ENCODE results near the gene GPC1. TPM values are rescaled to one million over a fixed set of nuclear protein-coding genes. Genes with fewer than 3 reads are reported as not detected.
A peak's percentile ranks its signal among the peaks of the same experiment; 100 is the strongest.

The GPC1 gene
- polyA plus RNA-seq, 6 donors from 2014 or later: 0.12 to 0.47 (median 0.36) TPM; not detected in 1

DNA sequence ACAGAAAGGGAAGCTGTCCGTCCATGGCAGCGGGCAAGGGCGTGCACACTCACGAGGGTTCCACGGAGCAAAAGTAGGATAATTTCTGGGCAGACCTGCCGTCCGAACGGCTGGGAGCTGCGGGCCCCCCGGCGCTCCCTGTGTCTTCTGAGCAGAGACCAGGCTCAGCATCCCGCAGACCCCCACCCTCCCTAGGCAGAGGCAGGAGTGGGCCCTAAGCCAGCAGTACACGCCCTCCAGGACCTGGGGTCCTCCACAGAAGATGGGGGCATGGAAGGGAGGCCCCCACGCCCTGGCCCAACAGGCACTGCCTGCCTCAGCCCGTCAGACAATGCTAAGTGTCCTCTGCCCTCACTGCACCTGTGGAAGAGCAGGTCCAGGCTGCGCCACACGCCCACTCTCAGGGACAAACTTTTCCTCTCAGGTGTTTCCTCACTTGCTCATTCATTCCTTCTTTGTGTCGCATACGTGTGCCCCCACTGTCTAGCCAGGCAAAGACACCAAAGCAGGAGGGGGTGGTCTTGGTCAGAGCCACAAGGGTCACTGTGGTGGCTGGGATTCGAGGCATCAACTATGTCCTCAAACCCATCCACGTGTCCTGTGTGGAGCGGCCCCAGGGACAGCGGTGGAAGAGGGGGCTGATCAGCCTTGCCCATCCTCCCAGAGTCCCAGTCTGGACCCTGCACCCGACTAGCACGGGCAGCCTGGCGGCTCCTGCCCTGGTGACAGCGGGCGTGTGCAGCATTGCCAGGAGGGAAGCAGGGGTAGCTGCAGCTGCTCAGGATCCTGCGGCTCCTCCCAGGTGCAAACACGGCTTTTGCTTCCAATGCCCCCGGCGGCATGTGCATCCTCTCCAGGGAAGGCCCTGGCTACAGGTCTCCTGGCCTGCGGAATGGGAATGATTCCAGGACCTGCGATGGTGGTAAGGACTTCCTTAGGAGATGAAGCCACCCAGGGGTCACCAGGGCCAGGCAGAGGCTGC is 2.4 kb upstream of the GPC1 start:
- Mint-ChIP-seq H3K36me3 (no peaks in the 10 kb centered on the region), H3K27me3 (peaks cover 12 to 36% (median 35%) of the 10 kb centered on the region in 3 donors), H3K9me3 (no peaks in the 10 kb centered on the region), H3K4me1 (peaks cover 5 to 15% (median 15%) of the 10 kb centered on the region in 3 donors), H3K27ac (peak overlapping the region in 1 of 6 donors; percentile 76), H3K4me3 (peak overlapping the region in 7 of 8 donors; percentile 37 to 89 (median 71))
- no peak for ATAC-seq (ENCODE audit: low read depth in 2 of 2)
- DNase-seq: no peak

DNA sequence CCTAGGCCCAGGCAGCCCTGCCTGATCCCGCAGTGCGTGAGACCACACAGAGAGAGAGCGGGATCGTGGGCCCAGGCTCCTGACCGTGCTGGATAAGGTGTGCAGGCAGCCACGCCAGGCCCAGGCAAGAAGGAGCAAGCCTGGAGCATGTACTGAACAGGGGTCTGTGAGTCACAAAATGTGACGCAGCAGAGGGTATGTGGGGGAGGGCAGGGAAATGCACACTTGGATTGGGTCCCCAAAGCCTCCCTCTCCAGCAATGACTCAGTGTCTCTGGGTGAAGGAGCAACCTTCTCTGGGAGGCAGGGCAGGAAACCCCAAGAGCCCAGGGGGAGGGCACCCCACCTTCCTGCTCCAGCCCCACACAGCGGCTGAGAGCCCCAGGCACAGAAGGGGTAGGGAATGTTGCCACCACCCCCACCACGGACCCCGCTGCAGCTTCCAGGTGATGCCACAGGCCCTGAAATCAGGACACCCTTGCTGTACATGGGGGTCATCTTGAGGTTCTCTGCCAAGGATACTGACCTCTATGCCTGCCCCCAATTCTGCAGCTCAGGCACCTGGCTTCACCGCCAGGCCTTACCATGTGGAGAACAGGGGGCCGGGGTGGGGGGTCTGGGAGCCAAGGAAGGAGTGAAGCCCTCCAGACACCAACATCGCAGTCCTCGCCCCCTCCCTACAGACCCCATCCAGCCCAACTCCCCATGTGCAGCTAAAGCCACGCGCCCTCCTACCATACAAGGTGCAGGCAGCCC is 1.3 kb upstream of the GPC1 start:
- Mint-ChIP-seq H3K27ac (peak overlapping the region in 4 of 6 donors; percentile 36 to 95 (median 78)), H3K36me3 (no peaks in the 10 kb centered on the region), H3K4me1 (peaks cover 8 to 20% (median 17%) of the 10 kb centered on the region in 3 donors), H3K9me3 (no peaks in the 10 kb centered on the region), H3K27me3 (peaks cover 3 to 47% (median 44%) of the 10 kb centered on the region in 3 donors), H3K4me3 (peak overlapping the region; percentile 81 to 94 (median 88))
- DNase-seq: no peak
- no peak for ATAC-seq (ENCODE audit: low read depth in 2 of 2)

DNA sequence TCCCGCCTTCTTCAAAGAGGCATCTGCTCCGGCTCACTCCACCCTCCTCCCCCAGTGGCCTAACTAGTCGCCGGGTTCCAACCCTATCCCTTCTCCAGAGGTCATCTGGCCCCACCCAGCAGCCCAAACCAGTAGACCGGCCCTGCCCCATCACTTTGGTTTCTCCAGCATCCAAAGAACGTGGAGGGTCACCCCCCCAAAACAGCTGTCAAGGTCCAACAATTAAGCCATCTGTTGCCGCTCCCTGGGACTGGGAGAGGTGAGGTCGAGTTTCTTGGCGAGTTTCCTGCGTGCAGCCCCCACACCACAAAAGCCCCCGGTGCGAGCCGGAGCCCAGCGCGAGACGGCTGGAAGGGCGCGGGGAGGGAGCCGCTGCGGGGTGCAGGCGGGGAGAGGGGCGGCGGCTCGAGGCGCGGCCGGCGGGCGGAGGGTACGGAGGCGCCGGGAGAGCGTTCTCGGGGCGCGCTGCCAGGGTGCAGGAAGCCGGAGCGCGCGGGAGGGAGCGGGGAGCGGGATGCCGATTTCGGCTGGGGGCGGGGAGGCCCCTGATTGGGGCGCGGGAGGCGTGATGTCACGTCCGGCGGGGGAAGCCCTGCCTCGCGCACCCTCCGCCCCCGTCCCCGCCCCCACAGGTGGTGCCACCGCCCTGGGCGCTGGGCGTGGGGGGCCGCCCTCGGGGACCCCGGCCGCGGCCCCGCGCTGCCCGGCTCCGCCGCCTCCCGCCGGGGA is 571 bp upstream of the GPC1 start:
- peak overlapping the region; percentile 81 to 94 (median 88) for H3K4me3 Mint-ChIP-seq
- H3K27ac Mint-ChIP-seq: peak overlapping the region in 5 of 6 donors; percentile 36 to 95 (median 74)
- peak; percentile 83 for DNase-seq
- peak; percentile 85 to 86 for ATAC-seq (ENCODE audit: low read depth in 2 of 2)
- H3K4me1 Mint-ChIP-seq: peaks cover 8 to 20% (median 17%) of the 10 kb centered on the region in 3 donors
- no peaks in the 10 kb centered on the region for H3K36me3 Mint-ChIP-seq
- no peaks in the 10 kb centered on the region for H3K9me3 Mint-ChIP-seq
- peaks cover 3 to 47% (median 44%) of the 10 kb centered on the region in 3 donors for H3K27me3 Mint-ChIP-seq

DNA sequence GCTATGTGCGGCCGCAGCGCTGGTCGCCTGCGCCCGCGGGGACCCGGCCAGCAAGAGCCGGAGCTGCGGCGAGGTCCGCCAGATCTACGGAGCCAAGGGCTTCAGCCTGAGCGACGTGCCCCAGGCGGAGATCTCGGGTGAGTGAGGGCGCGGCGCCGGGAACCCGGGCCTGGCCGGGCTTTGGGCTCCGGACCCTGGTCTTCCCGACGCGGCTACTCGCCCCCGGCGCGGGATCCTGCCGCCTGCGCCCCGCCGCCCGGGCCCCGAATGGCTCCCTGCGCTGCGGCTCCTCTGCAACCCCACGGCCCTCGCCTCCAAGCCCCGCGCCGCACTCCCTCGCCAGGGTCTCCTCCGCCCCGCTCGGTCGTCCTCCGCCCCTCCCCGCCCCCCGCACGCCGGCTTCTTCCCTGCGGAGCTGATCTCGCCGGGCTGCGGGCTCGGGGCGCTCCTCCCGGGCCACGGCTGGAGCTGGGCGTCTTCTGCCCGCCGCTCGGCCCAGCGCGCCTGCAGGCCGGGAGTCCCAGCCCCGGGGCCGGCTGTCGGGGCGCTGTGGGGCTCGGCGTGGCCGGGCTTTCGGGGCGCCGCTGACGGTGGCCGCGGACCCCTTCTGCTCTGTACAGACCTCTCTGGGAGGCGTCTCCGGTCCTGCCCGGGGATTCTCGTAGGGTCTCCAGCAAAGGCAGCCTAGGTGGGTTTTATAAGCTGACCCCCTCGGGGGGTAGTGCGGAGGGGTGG is 652 bp downstream of the GPC1 start:
- no peak for DNase-seq
- Mint-ChIP-seq H3K36me3 (no peaks in the 10 kb centered on the region), H3K27me3 (peaks cover 3 to 52% (median 44%) of the 10 kb centered on the region in 3 donors), H3K27ac (no peak overlapping the region), H3K9me3 (no peaks in the 10 kb centered on the region), H3K4me3 (peak overlapping the region; percentile 51 to 86 (median 73)), H3K4me1 (peaks cover 8 to 20% (median 17%) of the 10 kb centered on the region in 3 donors)
- peak; percentile 1 to 3 for ATAC-seq (ENCODE audit: low read depth in 2 of 2)

DNA sequence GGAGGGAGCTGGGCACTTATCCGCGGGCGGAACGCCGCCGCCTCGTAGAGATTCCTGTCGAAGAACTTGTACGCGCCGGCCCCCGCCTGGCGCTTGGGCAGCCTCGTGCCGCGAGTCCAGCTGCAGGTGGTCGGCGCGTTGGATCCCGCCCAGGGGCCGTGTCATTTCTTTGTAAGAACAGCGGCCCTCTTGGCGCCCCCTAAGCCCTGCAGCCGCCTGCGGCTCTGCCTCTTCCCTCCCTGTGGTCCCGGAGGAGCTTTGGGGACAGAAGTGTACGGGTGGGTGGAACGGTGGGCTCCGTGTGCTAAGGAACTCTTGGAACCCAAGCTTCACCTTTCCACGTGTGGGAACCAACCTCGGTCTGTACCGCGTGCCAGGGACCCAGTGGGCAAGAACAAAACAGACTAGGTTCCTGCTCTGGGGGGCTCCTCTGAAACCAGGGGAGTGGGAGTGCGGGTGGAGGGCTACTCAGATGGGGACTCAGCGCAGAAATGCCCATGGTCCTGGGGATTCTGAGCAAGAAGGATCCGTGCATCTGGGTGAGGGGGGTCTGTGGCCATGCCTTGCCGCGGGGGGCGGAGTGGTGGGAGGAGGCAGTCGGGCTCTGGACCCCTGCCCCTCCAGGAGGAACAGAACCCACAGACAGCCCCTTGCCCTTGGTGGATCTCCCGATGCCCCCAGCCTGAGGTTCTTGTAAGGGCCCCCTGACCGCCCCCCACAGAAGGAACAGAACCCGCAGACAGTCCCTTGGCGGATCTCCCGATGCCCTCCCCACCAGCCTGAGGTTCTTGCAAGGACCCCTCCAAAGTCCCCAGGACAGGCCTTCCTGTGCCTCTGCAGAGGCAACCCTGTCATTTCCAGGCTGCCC is 1.5 kb downstream of the GPC1 start:
- H3K9me3 Mint-ChIP-seq: no peaks in the 10 kb centered on the region
- peaks cover 8 to 20% (median 17%) of the 10 kb centered on the region in 3 donors for H3K4me1 Mint-ChIP-seq

DNA sequence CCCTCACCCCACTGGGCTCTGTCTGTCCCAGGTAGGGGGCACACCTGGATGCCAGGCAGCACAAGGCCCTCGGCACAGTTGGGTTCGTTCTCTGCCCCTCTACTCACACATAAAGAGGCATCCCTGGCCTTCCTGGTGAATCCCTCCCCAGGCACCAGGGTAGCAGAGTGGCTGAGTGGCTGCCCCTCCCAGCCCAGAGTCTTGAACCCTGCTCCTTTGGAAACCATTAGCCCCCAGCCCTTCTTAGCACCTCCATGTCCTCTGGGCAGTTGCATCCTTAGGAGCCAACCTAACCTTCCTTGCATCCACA is 2.0 kb downstream of the GPC1 start:
- ATAC-seq (ENCODE audit: low read depth in 2 of 2): no peak
- peak overlapping the region in 5 of 8 donors; percentile 19 to 77 (median 59) for H3K4me3 Mint-ChIP-seq
- H3K36me3 Mint-ChIP-seq: no peaks in the 10 kb centered on the region
- DNase-seq: no peak
- peaks cover 8 to 20% (median 17%) of the 10 kb centered on the region in 3 donors for H3K4me1 Mint-ChIP-seq
- H3K9me3 Mint-ChIP-seq: no peaks in the 10 kb centered on the region
- peaks cover 1 to 45% (median 37%) of the 10 kb centered on the region in 3 donors for H3K27me3 Mint-ChIP-seq
- H3K27ac Mint-ChIP-seq: peak overlapping the region in 1 of 6 donors; percentile 90

More for the DNA sequence above, 1.5 kb downstream of the GPC1 start:
- Mint-ChIP-seq H3K36me3 (no peaks in the 10 kb centered on the region), H3K4me3 (peak overlapping the region; percentile 51 to 86 (median 73)), H3K27ac (no peak overlapping the region), H3K27me3 (peaks cover 3 to 51% (median 42%) of the 10 kb centered on the region in 3 donors)
- ATAC-seq (ENCODE audit: low read depth in 2 of 2) (no peak), DNase-seq (no peak)

DNA sequence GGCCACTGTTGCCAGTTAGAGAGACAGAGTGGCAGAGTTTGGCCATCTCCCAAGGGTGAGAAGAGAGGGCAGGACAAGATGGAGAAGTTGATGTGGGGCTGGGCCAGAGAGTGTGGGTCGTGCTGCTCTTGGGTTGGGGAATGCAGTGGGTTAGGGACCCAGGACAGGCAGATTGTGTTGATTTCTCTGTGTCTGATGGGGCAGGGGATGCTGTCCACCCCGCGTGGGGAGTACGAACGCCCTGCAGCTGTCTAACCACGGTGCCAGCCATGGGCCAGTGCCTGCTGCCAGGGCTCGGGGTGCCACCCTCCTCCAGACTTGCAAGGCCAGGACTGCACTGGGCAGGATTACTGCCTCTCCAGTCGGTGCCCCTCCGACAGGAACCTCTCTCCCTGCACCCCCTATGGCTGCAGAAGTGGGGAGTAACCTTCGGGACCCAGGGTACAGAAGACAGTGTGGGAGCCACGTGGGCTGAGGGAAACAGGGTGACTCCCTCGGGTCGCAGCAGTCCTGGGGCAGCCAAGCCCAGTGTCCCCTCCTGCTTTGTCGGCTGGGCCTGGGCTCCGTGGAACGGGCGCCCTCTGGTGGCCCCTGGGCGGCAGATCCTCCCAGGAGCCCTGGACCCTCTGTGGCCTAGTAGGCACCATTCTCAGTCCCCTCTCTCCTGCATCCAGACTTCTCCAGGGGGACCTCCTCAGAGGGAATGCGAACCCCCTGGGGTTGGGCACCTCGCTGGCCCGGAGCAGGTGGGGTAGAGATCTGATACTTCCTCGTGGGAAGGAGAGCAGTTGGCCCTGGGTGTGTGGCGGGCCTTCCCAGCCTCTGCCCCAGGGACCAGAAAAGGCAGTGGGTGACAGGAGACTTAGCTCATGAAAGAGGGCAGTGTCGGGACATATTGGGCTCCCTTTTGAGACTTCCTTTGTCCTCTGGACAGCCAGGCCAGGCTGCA is 2.7 kb downstream of the GPC1 start:
- H3K4me3 Mint-ChIP-seq: peak overlapping the region in 5 of 8 donors; percentile 10 to 59 (median 42)
- H3K27me3 Mint-ChIP-seq: peaks cover 0 to 38% (median 30%) of the 10 kb centered on the region in 3 donors
- H3K4me1 Mint-ChIP-seq: peaks cover 8 to 20% (median 17%) of the 10 kb centered on the region in 3 donors

DNA sequence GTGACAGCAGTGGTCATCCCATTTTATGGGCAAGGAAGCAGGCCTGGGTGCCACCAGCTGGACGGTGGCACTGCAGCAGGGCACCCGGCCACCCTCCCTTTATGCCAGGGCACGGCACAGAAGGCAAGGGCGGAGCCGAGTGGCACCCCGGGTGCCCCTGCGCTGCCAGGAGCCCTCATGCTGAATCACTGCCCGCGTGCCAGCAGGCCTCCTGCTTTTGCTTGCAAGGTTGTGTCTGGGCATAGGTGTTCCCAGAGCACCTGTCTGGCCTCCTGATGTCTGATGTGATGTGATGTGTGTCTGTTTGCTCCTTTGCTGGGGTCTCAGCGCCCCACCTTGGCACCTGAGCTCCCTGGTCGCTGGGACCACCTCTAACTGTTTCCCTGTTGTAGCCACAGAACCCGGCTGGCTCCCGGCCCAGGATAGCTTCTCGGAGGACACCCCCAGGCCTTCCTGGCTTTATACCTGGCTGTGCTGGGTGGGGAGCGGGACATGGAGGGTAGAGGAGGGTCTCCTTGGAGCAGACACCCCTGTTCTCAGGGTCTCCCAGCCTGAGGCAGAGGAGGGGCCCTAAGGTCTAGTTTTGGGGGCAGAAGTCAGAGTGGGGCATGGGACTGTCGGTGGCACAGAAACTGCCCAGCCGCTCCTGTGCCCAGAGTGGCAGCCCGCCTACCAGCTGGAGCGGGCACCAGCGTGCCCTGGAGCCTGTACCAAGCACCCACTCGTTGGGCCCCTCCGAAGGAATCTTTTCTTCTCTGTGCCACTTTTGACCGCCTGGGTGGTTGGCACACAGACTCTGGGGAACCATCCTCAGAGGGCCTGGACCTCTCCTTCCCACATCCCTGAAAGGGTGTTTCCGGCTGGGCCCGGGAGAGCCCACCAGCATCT is 3.6 kb downstream of the GPC1 start:
- no peaks in the 10 kb centered on the region for H3K9me3 Mint-ChIP-seq

More for the DNA sequence above, 2.7 kb downstream of the GPC1 start:
- H3K36me3 Mint-ChIP-seq: no peaks in the 10 kb centered on the region
- no peaks in the 10 kb centered on the region for H3K9me3 Mint-ChIP-seq
- ATAC-seq (ENCODE audit: low read depth in 2 of 2): peak; percentile 24 to 26
- H3K27ac Mint-ChIP-seq: peak overlapping the region in 3 of 6 donors; percentile 20 to 90 (median 42)
- peak; percentile 53 for DNase-seq

DNA sequence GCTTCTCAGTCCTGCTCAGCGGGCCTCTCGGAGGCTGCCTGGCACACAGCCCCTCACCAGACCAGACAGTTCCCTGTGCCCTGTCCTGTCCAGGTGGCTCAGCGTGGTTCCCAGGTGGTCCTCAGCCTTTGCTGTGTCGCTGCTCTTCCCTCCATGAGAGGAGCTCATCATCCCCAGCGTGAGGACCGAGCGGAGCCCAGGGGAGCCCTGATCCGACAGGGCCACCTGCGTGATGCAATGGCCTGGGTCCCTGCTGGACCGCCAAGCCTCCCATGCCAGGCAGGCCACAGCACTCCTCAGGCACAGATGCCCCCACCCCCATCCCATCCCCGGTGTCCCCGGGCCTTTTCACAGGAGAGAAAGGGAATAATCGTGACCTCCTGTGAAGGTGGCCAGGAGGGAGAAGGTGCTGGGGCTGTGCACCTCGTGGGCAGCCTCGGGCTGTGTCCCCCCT is 4.3 kb downstream of the GPC1 start:
- no peak for ATAC-seq (ENCODE audit: low read depth in 2 of 2)
- H3K9me3 Mint-ChIP-seq: no peaks in the 10 kb centered on the region
- no peak overlapping the region for H3K4me3 Mint-ChIP-seq
- peaks cover 8 to 20% (median 13%) of the 10 kb centered on the region in 3 donors for H3K4me1 Mint-ChIP-seq
- H3K27me3 Mint-ChIP-seq: peaks cover 0 to 32% (median 20%) of the 10 kb centered on the region in 3 donors
- no peak for DNase-seq
- no peak overlapping the region for H3K27ac Mint-ChIP-seq
- no peaks in the 10 kb centered on the region for H3K36me3 Mint-ChIP-seq

More for the DNA sequence above, 3.6 kb downstream of the GPC1 start:
- Mint-ChIP-seq H3K27ac (peak overlapping the region in 1 of 6 donors; percentile 67), H3K36me3 (no peaks in the 10 kb centered on the region), H3K4me1 (peaks cover 8 to 20% (median 17%) of the 10 kb centered on the region in 3 donors), H3K27me3 (peaks cover 0 to 36% (median 21%) of the 10 kb centered on the region in 3 donors), H3K4me3 (peak overlapping the region in 1 of 8 donors; percentile 44)
- no peak for DNase-seq
- ATAC-seq (ENCODE audit: low read depth in 2 of 2): no peak

DNA sequence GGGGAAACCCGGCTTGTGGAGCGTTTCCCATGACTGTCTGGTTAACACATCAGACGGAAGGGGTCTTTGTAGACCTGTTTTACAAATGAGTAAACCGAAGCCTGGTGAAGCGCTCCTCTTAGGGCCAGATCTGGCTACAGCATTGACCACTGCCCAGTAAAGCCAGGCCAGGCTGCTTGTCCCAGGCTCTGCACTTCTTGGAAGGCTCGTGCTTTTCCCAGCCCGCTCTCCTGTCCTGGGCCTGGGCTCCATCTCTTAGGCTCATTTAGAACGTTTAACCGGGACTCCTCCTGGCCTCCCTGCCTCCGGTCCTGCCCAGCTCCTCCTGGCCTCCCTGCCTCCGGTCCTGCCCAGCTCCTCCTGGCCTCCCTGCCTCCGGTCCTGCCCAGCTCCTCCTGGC is 4.8 kb downstream of the GPC1 start:
- Mint-ChIP-seq H3K27ac (no peak overlapping the region), H3K9me3 (no peaks in the 10 kb centered on the region), H3K4me3 (peak overlapping the region in 1 of 8 donors; percentile 15), H3K36me3 (no peaks in the 10 kb centered on the region), H3K4me1 (peaks cover 12 to 20% (median 13%) of the 10 kb centered on the region in 3 donors), H3K27me3 (peaks cover 0 to 37% (median 20%) of the 10 kb centered on the region in 3 donors)
- DNase-seq (no peak), ATAC-seq (ENCODE audit: low read depth in 2 of 2) (no peak)
